Activated CD8-positive, alpha-beta T cell treated with anti-CD3 and anti-CD28 coated beads for 36 hours (primary cell): ENCODE data around the gene MGLL. TPM values are rescaled to one million over a fixed set of nuclear protein-coding genes. Genes with fewer than 3 reads are reported as not detected.

ENCODE experiments used
- ATAC-seq: fragments of 200-7000 bp; cut with Tn5 transposase; one replicate; pipeline ENCODE4 v1.10.0; 2021; ENCODE audit warnings: mild to moderate bottlenecking, moderate library complexity
- CTCF ChIA-PET: fragments of 350-600 bp; sonication (Branson Sonifier 250); formaldehyde crosslinking; loops from one replicate; lab custom pipeline; 2021; ENCODE audit warnings: antibody characterized with exemption; lab: Charles Lee
- POLR2A ChIA-PET: fragments of 350-600 bp; sonication (Branson Sonifier 250); formaldehyde crosslinking; loops from one replicate; lab custom pipeline; 2021; ENCODE audit warnings: antibody characterized with exemption; lab: Charles Lee
- DNase-seq: peaks from one replicate; pipeline ENCODE4 v3.0.0-alpha.2; 2020
- H3K27ac Mint-ChIP-seq: one replicate; pipeline ENCODE4 v1.8.0; 2021; ENCODE audit warnings: mild to moderate bottlenecking, mixed read lengths
- H3K27me3 Mint-ChIP-seq: one replicate; pipeline ENCODE4 v1.8.0; 2021; ENCODE audit warnings: mixed read lengths
- H3K36me3 Mint-ChIP-seq: one replicate; pipeline ENCODE4 v1.8.0; 2021; ENCODE audit warnings: low read depth, mixed read lengths
- H3K4me1 Mint-ChIP-seq: one replicate; pipeline ENCODE4 v1.8.0; 2021; ENCODE audit warnings: low read depth, mixed read lengths
- H3K4me3 Mint-ChIP-seq: one replicate; pipeline ENCODE4 v1.8.0; 2021; ENCODE audit warnings: mild to moderate bottlenecking, moderate library complexity, mixed read lengths
- H3K9me3 Mint-ChIP-seq: one replicate; pipeline ENCODE4 v1.8.0; 2021; ENCODE audit warnings: mixed read lengths
- intact Hi-C: fragments of 100-400 bp; cut with micrococcal nuclease; formaldehyde crosslinking; loops from one replicate; pipeline ENCODE4 v1.10.0; 2022
- total RNA-seq, 2 experiments: library from RNA; stranded (reverse); gene quantifications; one replicate each; pipeline ENCODE4 v1.2.3, GENCODE V29; 2021
- TF ChIP-seq, protein P1 (sequence below): fragments of 200-600 bp; IDR thresholded peaks from one replicate; pipeline ENCODE4 v1.8.0; 2022; ENCODE audit warnings: antibody characterized with exemption, mild to moderate bottlenecking

Gene MGLL
- total RNA-seq, 2 experiments from 2014 or later: 1.1 to 3.1 TPM

DNA sequence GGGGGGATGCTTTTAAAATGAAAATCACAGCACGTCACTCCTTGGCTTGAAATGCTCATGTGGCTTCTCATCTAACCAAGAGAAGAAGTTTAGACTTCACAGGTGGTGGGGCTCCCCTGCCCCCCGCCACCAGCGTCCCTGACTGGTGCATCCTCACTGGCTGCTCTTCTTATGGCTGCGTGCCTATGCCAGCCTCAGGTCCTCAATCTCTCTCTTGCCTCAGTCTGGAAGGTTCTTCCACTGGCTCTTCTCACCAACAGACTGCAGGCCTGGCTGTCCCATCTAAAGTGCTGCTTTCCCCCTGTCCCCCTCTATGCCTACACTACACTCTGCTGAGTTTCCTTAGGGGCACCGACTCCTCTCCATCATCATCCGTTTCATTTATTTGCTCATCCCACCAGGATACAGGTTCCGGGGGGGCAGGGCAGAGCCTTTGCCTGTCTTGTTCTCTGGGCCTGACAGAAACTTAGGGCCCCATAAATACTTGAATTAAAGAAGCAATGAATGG is 128.9 kb downstream of the MGLL start:
- Mint-ChIP-seq H3K4me1 (peaks cover 3% of the 10 kb centered on the region), H3K36me3 (no peaks in the 10 kb centered on the region), H3K27me3 (no peaks in the 10 kb centered on the region), H3K9me3 (no peaks in the 10 kb centered on the region), H3K4me3 (no peak overlapping the region), H3K27ac (no peak overlapping the region)
- no peak for ATAC-seq
- POLR2A ChIA-PET: no interaction called here
- TF ChIP-seq, protein P1, sequence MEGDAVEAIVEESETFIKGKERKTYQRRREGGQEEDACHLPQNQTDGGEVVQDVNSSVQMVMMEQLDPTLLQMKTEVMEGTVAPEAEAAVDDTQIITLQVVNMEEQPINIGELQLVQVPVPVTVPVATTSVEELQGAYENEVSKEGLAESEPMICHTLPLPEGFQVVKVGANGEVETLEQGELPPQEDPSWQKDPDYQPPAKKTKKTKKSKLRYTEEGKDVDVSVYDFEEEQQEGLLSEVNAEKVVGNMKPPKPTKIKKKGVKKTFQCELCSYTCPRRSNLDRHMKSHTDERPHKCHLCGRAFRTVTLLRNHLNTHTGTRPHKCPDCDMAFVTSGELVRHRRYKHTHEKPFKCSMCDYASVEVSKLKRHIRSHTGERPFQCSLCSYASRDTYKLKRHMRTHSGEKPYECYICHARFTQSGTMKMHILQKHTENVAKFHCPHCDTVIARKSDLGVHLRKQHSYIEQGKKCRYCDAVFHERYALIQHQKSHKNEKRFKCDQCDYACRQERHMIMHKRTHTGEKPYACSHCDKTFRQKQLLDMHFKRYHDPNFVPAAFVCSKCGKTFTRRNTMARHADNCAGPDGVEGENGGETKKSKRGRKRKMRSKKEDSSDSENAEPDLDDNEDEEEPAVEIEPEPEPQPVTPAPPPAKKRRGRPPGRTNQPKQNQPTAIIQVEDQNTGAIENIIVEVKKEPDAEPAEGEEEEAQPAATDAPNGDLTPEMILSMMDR: no peak
- CTCF ChIA-PET: interaction anchor here (1.3 kb wide), 2 partner anchors 41 to 118 kb away, joined by 6 to 7 read pairs; no protein-coding TSS in a partner anchor
- DNase-seq: no peak
- intact Hi-C loops: loop anchor here (10.0 kb wide), 1 partner anchor 141 kb away; no protein-coding TSS in a partner anchor

DNA sequence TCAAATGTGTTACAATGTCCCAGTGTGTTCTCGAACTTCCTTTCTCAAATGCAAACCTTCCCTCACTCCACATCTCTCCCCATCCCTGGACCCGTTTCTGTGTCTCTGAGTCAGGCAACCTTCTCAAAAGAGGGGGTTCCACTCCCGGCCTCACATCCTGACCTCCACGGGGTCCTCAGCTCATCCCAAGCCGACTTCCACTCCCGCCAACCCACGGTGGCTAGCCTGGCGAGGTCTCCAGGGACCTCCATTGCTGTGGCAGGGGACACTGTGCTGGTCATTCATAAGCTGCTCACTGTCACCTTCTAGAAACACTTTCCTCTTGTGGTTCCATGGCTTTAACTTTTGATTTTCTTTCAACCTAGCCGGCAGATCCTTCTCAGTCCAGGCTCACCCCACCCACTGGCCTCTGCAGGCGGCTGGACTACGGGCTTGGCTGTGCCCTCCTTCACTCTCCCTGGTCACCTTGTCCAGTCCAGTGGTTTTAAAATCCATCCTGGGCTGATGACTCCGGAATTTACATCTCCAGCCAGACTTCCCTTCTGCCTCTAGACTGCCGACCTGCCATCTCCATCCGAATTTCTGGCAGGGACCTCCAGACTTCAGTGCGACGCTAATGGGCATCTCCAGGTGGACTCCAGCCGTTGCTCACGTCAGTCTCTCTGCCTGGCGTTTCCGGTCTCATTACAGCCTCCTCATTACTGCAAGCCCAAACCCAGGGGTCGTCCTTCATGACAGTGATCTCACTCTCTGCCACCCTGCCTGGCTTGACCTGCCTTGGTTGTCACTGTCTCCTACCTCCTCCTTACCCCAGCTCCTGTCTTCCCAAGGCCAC is 129.6 kb downstream of the MGLL start:
- Mint-ChIP-seq H3K4me3 (no peak overlapping the region), H3K27ac (no peak overlapping the region), H3K36me3 (no peaks in the 10 kb centered on the region), H3K4me1 (peaks cover 3% of the 10 kb centered on the region), H3K9me3 (no peaks in the 10 kb centered on the region), H3K27me3 (no peaks in the 10 kb centered on the region)
- ATAC-seq (no peak), DNase-seq (no peak)
- TF ChIP-seq, protein P1: no peak
- ChIA-PET POLR2A (no interaction called here), CTCF (interaction anchor here (1.5 kb wide), 1 partner anchor 117 kb away, joined by 3 read pairs; no protein-coding TSS in a partner anchor)
- intact Hi-C loops: loop anchor here (10.0 kb wide), 1 partner anchor 142 kb away; no protein-coding TSS in a partner anchor

DNA sequence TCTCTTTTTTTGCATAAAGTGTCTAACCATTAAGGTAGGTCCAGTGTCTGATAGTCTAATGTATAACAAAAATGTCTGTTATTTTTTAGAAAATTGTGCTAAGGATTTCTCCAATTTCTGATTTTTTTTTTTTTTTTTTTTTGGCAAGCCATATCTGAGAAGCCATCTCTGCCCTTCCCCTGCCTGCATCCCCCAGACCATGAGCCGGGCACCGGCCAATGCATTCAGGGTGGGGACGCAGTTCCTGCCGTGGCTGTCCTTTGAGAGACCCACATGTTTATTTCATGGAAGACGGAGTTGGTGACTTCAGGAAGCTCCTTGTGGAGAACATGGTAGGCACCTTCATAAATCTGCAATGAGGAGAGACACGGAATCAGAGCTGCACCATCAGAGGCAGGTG is 130.3 kb downstream of the MGLL start:
- intact Hi-C loops: loop anchor here (10.0 kb wide), 1 partner anchor 143 kb away; no protein-coding TSS in a partner anchor
- H3K36me3 Mint-ChIP-seq: no peaks in the 10 kb centered on the region
- CTCF ChIA-PET: interaction anchor here (1.5 kb wide), 1 partner anchor 117 kb away, joined by 3 read pairs; no protein-coding TSS in a partner anchor
- no peak overlapping the region for H3K4me3 Mint-ChIP-seq
- no peak for ATAC-seq
- H3K27ac Mint-ChIP-seq: no peak overlapping the region
- TF ChIP-seq, protein P1: no peak
- H3K9me3 Mint-ChIP-seq: no peaks in the 10 kb centered on the region
- H3K4me1 Mint-ChIP-seq: no peaks in the 10 kb centered on the region
- POLR2A ChIA-PET: no interaction called here
- no peaks in the 10 kb centered on the region for H3K27me3 Mint-ChIP-seq
- no peak for DNase-seq

DNA sequence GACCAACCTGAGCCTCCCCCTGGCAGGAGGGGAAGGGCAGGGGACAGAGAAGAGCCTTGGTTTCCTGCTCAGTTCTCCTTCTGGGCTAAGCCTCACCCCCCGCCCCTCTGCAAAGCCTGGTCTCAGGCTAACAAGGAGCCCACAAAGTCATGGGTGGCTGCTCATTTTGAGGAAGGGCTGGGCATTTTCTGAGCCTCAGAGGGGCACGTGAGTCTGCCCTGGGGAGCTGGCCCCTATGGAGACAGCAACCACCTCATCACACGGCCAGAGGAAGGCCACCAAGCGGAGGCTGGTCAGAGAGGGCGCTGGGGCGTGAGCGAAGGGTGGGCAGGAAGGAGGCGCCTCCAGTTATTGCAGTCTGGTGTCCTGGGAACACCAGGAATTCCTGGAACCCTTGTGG is 130.8 kb downstream of the MGLL start:
- Mint-ChIP-seq H3K9me3 (no peaks in the 10 kb centered on the region), H3K4me3 (no peak overlapping the region), H3K4me1 (no peaks in the 10 kb centered on the region), H3K36me3 (no peaks in the 10 kb centered on the region), H3K27me3 (no peaks in the 10 kb centered on the region), H3K27ac (no peak overlapping the region)
- TF ChIP-seq, protein P1: no peak
- intact Hi-C loops: loop anchor here (10.0 kb wide), 1 partner anchor 143 kb away; no protein-coding TSS in a partner anchor
- ChIA-PET POLR2A (no interaction called here), CTCF (interaction anchor here (1.5 kb wide), 1 partner anchor 116 kb away, joined by 3 read pairs; no protein-coding TSS in a partner anchor)
- ATAC-seq (no peak), DNase-seq (no peak)
